ENCODE measurements around the gene TNK2. TPM values are rescaled to one million over a fixed set of nuclear protein-coding genes. Genes with fewer than 3 reads are reported as not detected.

TNK2 gene
- polyA plus RNA-seq, 2 of the 4 experiments (the other 2 are of a cell fraction), result 2.2 to 12.5 TPM

- Histone ChIP-seq H3K4me2 (no peak overlapping the region), H3K4me3 (no peak overlapping the region), H3K4me1 (peaks cover 18% of the 10 kb centered on the region), H3K9me3 (no peaks in the 10 kb centered on the region), H3K27ac (no peak overlapping the region)
- CTCF ChIA-PET, result no interaction called here
- FAIRE-seq (no peak), DNase-seq (ENCODE audit: low read depth in 1 of 2, low spot score in 1 of 2) (no peak), ATAC-seq (no peak)
- no peak for TF ChIP-seq BCL3 (IDR thresholded peaks at IDR 0.05)
- TF ChIP-seq POLR2AphosphoS2 (conservative IDR thresholded peaks at IDR 0.05; ENCODE audit: low read length), result no peak
- no peak for TF ChIP-seq FOXS1 (CRISPR knock-in tag; IDR thresholded peaks at IDR 0.05)
- no peak for TF ChIP-seq MAX (IDR thresholded peaks at IDR 0.05)
- no peak for TF ChIP-seq MAZ (IDR thresholded peaks at IDR 0.05; ENCODE audit: borderline replicate concordance, low read depth, low read length)
- TF ChIP-seq ZC3H11A (IDR thresholded peaks at IDR 0.05), result no peak
- no peak for TF ChIP-seq ESRRA (IDR thresholded peaks at IDR 0.05; ENCODE audit: borderline replicate concordance, low read length)
- TF ChIP-seq HOXA7 (CRISPR knock-in tag; IDR thresholded peaks at IDR 0.05), result no peak
- TF ChIP-seq ELK1 (IDR thresholded peaks at IDR 0.05; ENCODE audit: low read depth, low read length), result no peak
- TF ChIP-seq POLR2A (IDR thresholded peaks at IDR 0.05; ENCODE audit: low read length), result no peak
- no peak for TF ChIP-seq E2F6 (IDR thresholded peaks at IDR 0.05; ENCODE audit: borderline replicate concordance, low read depth)
- no peak for TF ChIP-seq RFX5 (IDR thresholded peaks at IDR 0.05)
- no peak for TF ChIP-seq NR3C1 (IDR thresholded peaks at IDR 0.05)
- no peak for TF ChIP-seq SREBF2 (IDR thresholded peaks at IDR 0.05)
- no peak for TF ChIP-seq USF2 (IDR thresholded peaks at IDR 0.05)
- TF ChIP-seq EHF (CRISPR knock-in tag; IDR thresholded peaks at IDR 0.05), result no peak
- no peak for TF ChIP-seq EP300 (IDR thresholded peaks at IDR 0.05)
- TF ChIP-seq HMGXB4 (CRISPR knock-in tag; IDR thresholded peaks at IDR 0.05; ENCODE audit: borderline replicate concordance), result no peak
- no peak for TF ChIP-seq NFE2L2 (conservative IDR thresholded peaks at IDR 0.05; ENCODE audit: low read length)
- no peak for TF ChIP-seq ZSCAN20 (CRISPR knock-in tag; IDR thresholded peaks at IDR 0.05)
- WGBS (ENCODE audit: missing lambda C conversion rate), result 85% methylated on average over 6 of the region's 6 CpGs
- POLR2A ChIA-PET, result no interaction called here
Measured at GRCh38 chr3:195845483-195845882, 62.9 kb downstream of the TNK2 start.

GRCh38 chr3:195844671-195845218 is 63.6 kb downstream of the TNK2 start:
- H3K27ac ChIP-seq, result peak overlapping the region in 1 of 2 experiments; percentile 43; a peak in 1 of 6 replicates
- no peak overlapping the region for H3K4me3 ChIP-seq

More at GRCh38 chr3:195844671-195845218, 63.6 kb downstream of the TNK2 start:
- ChIA-PET POLR2A (no interaction called here), CTCF (interaction anchor here (1.2 to 1.7 kb wide), 2 partner anchors 15 to 71 kb away, joined by 3 to 5 read pairs; no protein-coding TSS in a partner anchor)
- 87% methylated on average over 7 of the region's 7 CpGs for WGBS (ENCODE audit: missing lambda C conversion rate)
- TF ChIP-seq MAX (IDR thresholded peaks at IDR 0.05), result no peak
- no peak for TF ChIP-seq ATOH8 (CRISPR knock-in tag; IDR thresholded peaks at IDR 0.05; ENCODE audit: low read depth)
- TF ChIP-seq EP300 (IDR thresholded peaks at IDR 0.05), result no peak
- no peak for TF ChIP-seq CHD4 (IDR thresholded peaks at IDR 0.05; ENCODE audit: borderline replicate concordance)
- TF ChIP-seq USF2 (IDR thresholded peaks at IDR 0.05), result no peak
- no peak for TF ChIP-seq FOSL2 (IDR thresholded peaks at IDR 0.05)
- TF ChIP-seq FOSL2 (CRISPR knock-in tag; IDR thresholded peaks at IDR 0.05), result no peak
- TF ChIP-seq ZFP36 (IDR thresholded peaks at IDR 0.05; ENCODE audit: borderline replicate concordance, partially characterized antibody), result no peak
- Histone ChIP-seq H3K4me1 (peaks cover 18% of the 10 kb centered on the region), H3K9me3 (no peaks in the 10 kb centered on the region), H3K4me2 (no peak overlapping the region)
- DNase-seq (ENCODE audit: low read depth in 1 of 2, low spot score in 1 of 2) (no peak), FAIRE-seq (no peak), ATAC-seq (no peak)
